ENCODE data around the gene MYO9B. TPM values are rescaled to one million over a fixed set of nuclear protein-coding genes. Genes with fewer than 3 reads are reported as not detected.
A peak's percentile ranks its signal among the peaks of the same experiment; 100 is the strongest.

Gene MYO9B
- total RNA-seq, 1 experiment from 2014 or later = 68.3 TPM

DNA sequence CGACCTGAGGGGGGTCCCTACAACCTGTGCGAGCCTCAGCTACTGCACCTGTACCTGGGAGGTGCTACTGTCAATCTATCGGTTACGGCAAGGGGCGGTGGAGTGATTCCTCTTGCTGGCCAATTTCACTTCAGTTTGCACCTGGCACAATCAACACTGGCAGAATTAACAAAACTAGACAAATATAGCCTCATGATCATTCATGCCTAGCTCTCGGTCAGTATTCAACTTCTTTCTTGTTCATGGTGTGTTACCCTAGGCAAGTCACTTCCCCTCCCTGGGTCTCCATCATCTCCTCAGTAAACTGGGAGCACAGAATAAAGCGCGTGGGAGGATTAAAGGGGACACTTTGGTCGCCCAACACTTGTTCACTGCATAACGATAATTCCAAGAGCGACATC is 943 bp upstream of the MYO9B start:
- peak overlapping the region; percentile 89 for H3K4me3 ChIP-seq (ENCODE audit: low read length)
- peaks cover 83% of the 10 kb centered on the region for H3K79me2 ChIP-seq (ENCODE audit: low read length)
- peaks cover 16% of the 10 kb centered on the region; the same call in 1 of the 2 replicates for H3K36me3 ChIP-seq (ENCODE audit: low read depth, low read length)
- BruUV-seq (replicated peaks) = TSS peak; percentile 69
- ATAC-seq = no peak
- H3K27ac ChIP-seq (ENCODE audit: low read length) = peak overlapping the region; percentile 49
- TF ChIP-seq EZH2phosphoT487 (IDR thresholded peaks at IDR 0.05; ENCODE audit: borderline replicate concordance, low read length) (no peak), EZH2 (IDR thresholded peaks at IDR 0.05; ENCODE audit: low read length, unreplicated experiment) (no peak)
- TF ChIP-seq, protein P1, sequence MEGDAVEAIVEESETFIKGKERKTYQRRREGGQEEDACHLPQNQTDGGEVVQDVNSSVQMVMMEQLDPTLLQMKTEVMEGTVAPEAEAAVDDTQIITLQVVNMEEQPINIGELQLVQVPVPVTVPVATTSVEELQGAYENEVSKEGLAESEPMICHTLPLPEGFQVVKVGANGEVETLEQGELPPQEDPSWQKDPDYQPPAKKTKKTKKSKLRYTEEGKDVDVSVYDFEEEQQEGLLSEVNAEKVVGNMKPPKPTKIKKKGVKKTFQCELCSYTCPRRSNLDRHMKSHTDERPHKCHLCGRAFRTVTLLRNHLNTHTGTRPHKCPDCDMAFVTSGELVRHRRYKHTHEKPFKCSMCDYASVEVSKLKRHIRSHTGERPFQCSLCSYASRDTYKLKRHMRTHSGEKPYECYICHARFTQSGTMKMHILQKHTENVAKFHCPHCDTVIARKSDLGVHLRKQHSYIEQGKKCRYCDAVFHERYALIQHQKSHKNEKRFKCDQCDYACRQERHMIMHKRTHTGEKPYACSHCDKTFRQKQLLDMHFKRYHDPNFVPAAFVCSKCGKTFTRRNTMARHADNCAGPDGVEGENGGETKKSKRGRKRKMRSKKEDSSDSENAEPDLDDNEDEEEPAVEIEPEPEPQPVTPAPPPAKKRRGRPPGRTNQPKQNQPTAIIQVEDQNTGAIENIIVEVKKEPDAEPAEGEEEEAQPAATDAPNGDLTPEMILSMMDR (conservative IDR thresholded peaks at IDR 0.05; ENCODE audit: low read depth, low read length) = no peak
- H3F3A ChIP-seq (ENCODE audit: low read length, unreplicated experiment) = no peaks in the 10 kb centered on the region
- H4K20me1 ChIP-seq (ENCODE audit: low read length) = peaks cover 5% of the 10 kb centered on the region; the same call in 1 of the 2 replicates
- ChIA-PET CTCF (no interaction called here), POLR2A (ENCODE audit: unreplicated experiment) (no interaction called here)
- intact Hi-C loops (cut with micrococcal nuclease) = no loop called here
- H3K27me3 ChIP-seq (ENCODE audit: low read length) = no peaks in the 10 kb centered on the region
- H3K9me3 ChIP-seq (ENCODE audit: low read length) = no peaks in the 10 kb centered on the region
- no peaks in the 10 kb centered on the region for H3K9me2 ChIP-seq (replicated peaks; ENCODE audit: low read length)
- H3K4me2 ChIP-seq (ENCODE audit: low read length) = peak overlapping the region; percentile 97
- H3K9ac ChIP-seq (ENCODE audit: low read length) = peak overlapping the region; percentile 90
- H2AFZ ChIP-seq (ENCODE audit: low read length) = peak overlapping the region; percentile 70
- DNase-seq = no peak
- peaks cover 30% of the 10 kb centered on the region for H3K4me1 ChIP-seq (ENCODE audit: insufficient read depth, low read length)

DNA sequence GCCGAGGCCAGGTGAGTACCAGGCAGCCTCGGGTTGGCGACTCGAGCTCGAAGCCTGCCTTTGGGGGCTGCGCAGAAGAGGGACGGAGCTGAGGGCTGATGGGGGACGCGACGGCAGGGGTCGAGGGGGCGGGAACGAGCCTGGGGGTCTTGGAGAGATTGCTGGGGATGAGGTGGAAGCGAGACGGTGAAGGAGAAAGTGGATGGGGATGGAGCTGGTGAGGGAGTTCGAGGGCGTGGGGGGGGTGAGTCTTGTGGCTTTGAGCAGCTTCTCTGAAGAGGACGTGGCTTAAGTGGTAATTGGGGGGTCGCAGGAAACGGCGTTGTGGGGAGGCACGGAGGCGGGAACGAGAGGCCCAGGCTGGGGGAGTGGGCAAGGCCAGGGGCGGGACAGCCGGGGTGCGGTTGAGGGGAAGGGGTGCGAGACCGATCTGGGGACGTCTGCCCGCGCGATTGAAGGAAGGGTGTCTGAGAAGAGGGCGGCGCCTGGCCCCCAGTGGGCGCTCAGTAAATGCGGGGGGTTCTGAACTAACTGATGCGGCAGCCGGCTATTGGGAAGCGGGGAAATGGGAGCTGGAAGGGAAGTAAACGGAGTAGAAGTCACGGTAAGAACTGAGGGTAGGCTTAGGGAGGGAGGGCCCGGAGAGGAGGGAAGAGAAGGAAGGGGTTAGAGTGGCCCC is 426 bp downstream of the MYO9B start:
- POLR2A ChIA-PET (ENCODE audit: unreplicated experiment) = no interaction called here

More for the DNA sequence above, 426 bp downstream of the MYO9B start:
- Histone ChIP-seq H3K4me1 (ENCODE audit: insufficient read depth, low read length) (peaks cover 32% of the 10 kb centered on the region), H3K9me3 (ENCODE audit: low read length) (no peaks in the 10 kb centered on the region), H3K79me2 (ENCODE audit: low read length) (peaks cover 84% of the 10 kb centered on the region), H3K27ac (ENCODE audit: low read length) (peak overlapping the region; percentile 14; the same call in 1 of the 2 replicates), H3K4me3 (ENCODE audit: low read length) (peak overlapping the region; percentile 91), H3K4me2 (ENCODE audit: low read length) (peak overlapping the region; percentile 90), H3K36me3 (ENCODE audit: low read depth, low read length) (peaks cover 15% of the 10 kb centered on the region; the same call in 1 of the 2 replicates), H3F3A (ENCODE audit: low read length, unreplicated experiment) (no peaks in the 10 kb centered on the region), H3K9me2 (replicated peaks; ENCODE audit: low read length) (no peaks in the 10 kb centered on the region), H2AFZ (ENCODE audit: low read length) (peak overlapping the region; percentile 65), H3K9ac (ENCODE audit: low read length) (peak overlapping the region; percentile 88), H3K27me3 (ENCODE audit: low read length) (no peaks in the 10 kb centered on the region), H4K20me1 (ENCODE audit: low read length) (peaks cover 10% of the 10 kb centered on the region; the same call in 1 of the 2 replicates)
- TF ChIP-seq, protein P1 (conservative IDR thresholded peaks at IDR 0.05; ENCODE audit: low read depth, low read length) = no peak
- TF ChIP-seq EZH2phosphoT487 (IDR thresholded peaks at IDR 0.05; ENCODE audit: borderline replicate concordance, low read length) = no peak
- TF ChIP-seq EZH2 (IDR thresholded peaks at IDR 0.05; ENCODE audit: low read length, unreplicated experiment) = no peak
- no TSS peak for BruUV-seq (replicated peaks)
- intact Hi-C loops (cut with micrococcal nuclease) = no loop called here
- CTCF ChIA-PET = no interaction called here
- DNase-seq (peak; percentile 18), ATAC-seq (0 out of 2 replicates have a peak, but pooled peaks have one; percentile 1)
